ENCODE measurements around the gene MFSD11. TPM values are rescaled to one million over a fixed set of nuclear protein-coding genes. Genes with fewer than 3 reads are reported as not detected.

MFSD11 gene
- total RNA-seq, 1 experiment from 2014 or later = 24.9 TPM

DNA sequence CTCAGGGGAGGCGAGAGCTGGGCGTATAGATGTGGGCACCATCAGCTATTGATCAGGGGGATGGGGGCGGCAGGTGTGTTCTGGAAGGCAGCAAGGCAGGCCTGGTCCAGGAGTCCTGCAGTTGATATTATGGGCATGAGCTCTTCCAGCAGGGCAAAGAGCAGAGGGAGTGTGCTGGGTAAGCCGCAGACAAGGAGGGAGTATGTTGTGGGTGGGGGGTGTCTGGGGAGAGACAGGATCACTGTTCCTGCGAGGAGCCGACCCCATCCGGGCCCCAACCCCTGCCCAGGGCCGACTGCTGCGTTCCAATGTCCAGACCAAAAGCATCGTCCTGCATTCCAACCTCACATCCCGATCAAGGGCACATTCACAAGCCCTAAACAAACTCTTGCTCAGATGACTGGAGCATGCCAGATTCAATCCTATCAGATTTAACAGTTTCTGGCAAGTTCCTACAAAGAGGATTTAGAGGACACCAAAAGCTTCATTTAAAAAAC is 36.4 kb upstream of the MFSD11 start:
- ATAC-seq (no peak), DNase-seq (ENCODE audit: low read depth, low spot score) (no peak)
- intact Hi-C loops (cut with micrococcal nuclease) = no loop called here
- Histone ChIP-seq H3K9ac (ENCODE audit: low read length) (no peak overlapping the region), H3K27me3 (ENCODE audit: insufficient read depth, low read length) (no peaks in the 10 kb centered on the region), H2AFZ (ENCODE audit: low read depth, low read length, poor library complexity, severe bottlenecking) (no peak overlapping the region), H3K4me3 (replicated peaks in 1 of 2; ENCODE audit: low read depth in 1 of 2, low read length in 2 of 2) (no peak overlapping the region), H3K9me2 (ENCODE audit: insufficient read depth) (no peaks in the 10 kb centered on the region), H3K4me2 (ENCODE audit: low read length) (no peak overlapping the region), H3K36me3 (ENCODE audit: control insufficient read depth in 1 of 2, insufficient read depth in 2 of 2, low read length in 2 of 2) (no peaks in the 10 kb centered on the region), H3K27ac (ENCODE audit: low read depth, low read length) (no peak overlapping the region), H3K4me1 (ENCODE audit: control insufficient read depth in 1 of 2, insufficient read depth in 2 of 2, low read length in 2 of 2) (peaks cover 0 to 12% of the 10 kb centered on the region in 2 experiments; a peak in 2 of 4 replicates), H4K20me1 (ENCODE audit: insufficient read depth) (no peaks in the 10 kb centered on the region), H3K9me3 (ENCODE audit: control insufficient read depth in 1 of 2, insufficient read depth in 1 of 2, low read depth in 1 of 2, low read length in 2 of 2) (no peaks in the 10 kb centered on the region), H3K79me2 (ENCODE audit: insufficient read depth, low read length) (peaks cover 15% of the 10 kb centered on the region)
- ChIA-PET RAD21 (ENCODE audit: low non-redundant PET in 1 of 2, low total read pairs in 2 of 2, uncharacterized antibody in 2 of 2, unreplicated experiment in 2 of 2) (no interaction called here), POLR2A (no interaction called here), CTCF (interaction anchor here (0.6 to 1.0 kb wide), 3 partner anchors 12 to 215 kb away, joined by 3 to 4 read pairs (median 3); no protein-coding TSS in a partner anchor)
- no peak for TF ChIP-seq EGR1 (IDR thresholded peaks at IDR 0.05; ENCODE audit: low read depth)
- TF ChIP-seq, protein P1, sequence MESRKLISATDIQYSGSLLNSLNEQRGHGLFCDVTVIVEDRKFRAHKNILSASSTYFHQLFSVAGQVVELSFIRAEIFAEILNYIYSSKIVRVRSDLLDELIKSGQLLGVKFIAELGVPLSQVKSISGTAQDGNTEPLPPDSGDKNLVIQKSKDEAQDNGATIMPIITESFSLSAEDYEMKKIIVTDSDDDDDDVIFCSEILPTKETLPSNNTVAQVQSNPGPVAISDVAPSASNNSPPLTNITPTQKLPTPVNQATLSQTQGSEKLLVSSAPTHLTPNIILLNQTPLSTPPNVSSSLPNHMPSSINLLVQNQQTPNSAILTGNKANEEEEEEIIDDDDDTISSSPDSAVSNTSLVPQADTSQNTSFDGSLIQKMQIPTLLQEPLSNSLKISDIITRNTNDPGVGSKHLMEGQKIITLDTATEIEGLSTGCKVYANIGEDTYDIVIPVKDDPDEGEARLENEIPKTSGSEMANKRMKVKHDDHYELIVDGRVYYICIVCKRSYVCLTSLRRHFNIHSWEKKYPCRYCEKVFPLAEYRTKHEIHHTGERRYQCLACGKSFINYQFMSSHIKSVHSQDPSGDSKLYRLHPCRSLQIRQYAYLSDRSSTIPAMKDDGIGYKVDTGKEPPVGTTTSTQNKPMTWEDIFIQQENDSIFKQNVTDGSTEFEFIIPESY (IDR thresholded peaks at IDR 0.05; ENCODE audit: extremely low read depth, insufficient replicate concordance, low read length) = no peak
- no peak for TF ChIP-seq ZNF274 (IDR thresholded peaks at IDR 0.05; ENCODE audit: low read depth, low read length)
- TF ChIP-seq JUND (IDR thresholded peaks at IDR 0.05) = no peak
- TF ChIP-seq FOSL1 (IDR thresholded peaks at IDR 0.05; ENCODE audit: low read depth) = no peak
- TF ChIP-seq, protein P2, sequence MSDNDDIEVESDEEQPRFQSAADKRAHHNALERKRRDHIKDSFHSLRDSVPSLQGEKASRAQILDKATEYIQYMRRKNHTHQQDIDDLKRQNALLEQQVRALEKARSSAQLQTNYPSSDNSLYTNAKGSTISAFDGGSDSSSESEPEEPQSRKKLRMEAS (IDR thresholded peaks at IDR 0.05) = no peak
- TF ChIP-seq CEBPB (IDR thresholded peaks at IDR 0.05; ENCODE audit: low read depth) = no peak
- no peak for TF ChIP-seq EZH2phosphoT487 (IDR thresholded peaks at IDR 0.05; ENCODE audit: borderline replicate concordance)
- no peak for TF ChIP-seq POLR2A (IDR thresholded peaks at IDR 0.05; ENCODE audit: borderline replicate concordance, extremely low read depth, insufficient read depth, insufficient read length)
- no peak for TF ChIP-seq ZFX (IDR thresholded peaks at IDR 0.05)
- TF ChIP-seq ELF1 (IDR thresholded peaks at IDR 0.05; ENCODE audit: borderline replicate concordance, low read depth) = no peak
- TF ChIP-seq RAD21 (IDR thresholded peaks at IDR 0.05; ENCODE audit: low read depth) = no peak
- TF ChIP-seq CBX3 (IDR thresholded peaks at IDR 0.05; ENCODE audit: low read depth) = no peak
- TF ChIP-seq EZH2 (IDR thresholded peaks at IDR 0.05) = no peak
- TF ChIP-seq SRF (IDR thresholded peaks at IDR 0.05; ENCODE audit: low read depth) = no peak
- no TSS peak for BruUV-seq (replicated peaks)

Data from HCT116 (cell line).